ENCODE data around the gene ITGBL1. TPM values are rescaled to one million over a fixed set of nuclear protein-coding genes. Genes with fewer than 3 reads are reported as not detected.

ITGBL1 gene
- total and polyA plus RNA-seq, 2 experiments from 2014 or later, result 332 to 462 TPM

DNA sequence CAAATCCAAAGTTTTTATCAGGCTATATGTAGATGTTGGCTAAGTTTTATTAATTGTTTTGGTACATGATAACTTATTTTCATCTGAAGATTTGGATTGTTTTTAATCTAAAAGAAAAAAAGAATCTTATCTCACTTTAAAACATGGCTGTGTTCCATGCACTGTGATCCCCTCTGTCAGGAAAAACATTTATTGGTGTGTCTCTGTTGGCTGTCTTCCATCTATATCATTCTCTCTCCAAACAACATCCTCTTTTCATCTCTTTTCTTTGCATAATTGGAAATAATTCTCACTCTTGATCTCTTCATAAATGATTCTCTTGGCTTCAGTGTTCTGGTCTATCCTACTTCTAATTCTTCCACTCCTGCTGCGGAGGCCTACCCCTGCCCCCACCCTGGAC is 40.4 kb upstream of the ITGBL1 start:
- DNase-seq, result no peak

DNA sequence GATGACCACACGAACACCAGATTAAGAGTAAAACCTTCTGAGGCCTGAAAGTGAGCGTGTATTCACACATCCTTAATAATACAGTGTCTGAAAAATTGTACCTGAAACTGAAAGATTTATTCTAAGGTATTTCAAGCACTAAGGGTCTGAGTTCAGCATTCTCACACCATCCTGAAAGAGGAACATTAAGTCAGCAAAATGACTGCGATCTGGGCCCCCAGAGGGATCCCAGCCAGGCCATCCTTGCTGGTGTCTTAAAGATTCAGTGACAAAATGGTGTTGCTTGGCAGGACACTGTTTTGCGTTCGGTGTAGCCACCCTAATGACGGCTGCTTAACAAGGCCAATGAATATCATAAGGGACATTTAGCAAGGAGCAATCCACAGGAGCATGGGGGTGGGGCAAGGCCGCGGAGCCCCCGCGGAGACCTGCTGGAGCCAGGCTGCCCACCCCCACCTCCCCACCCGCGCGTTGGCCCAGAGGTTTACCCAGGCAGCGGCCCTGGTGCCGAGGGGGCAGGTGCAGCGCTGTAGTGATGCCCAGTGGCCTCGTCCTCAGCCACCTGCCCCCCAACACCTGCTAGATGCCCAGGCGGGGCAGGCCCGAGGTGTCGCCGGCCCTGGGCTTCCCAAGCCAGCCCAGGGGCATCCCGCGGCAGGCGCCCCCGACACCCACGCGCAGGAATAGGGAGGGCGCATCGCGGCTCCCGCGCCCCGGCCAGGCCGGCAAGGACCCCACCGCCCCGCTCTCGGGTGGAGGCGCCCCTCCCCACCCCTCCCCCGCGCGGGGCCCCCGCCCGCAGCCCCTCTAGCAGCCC is 36.9 kb upstream of the ITGBL1 start:
- in situ Hi-C loops (cut with MboI), result no loop called here
- no peaks in the 10 kb centered on the region for H4K20me1 ChIP-seq (ENCODE audit: insufficient read depth)

More for the DNA sequence above, 40.4 kb upstream of the ITGBL1 start:
- no peaks in the 10 kb centered on the region for H3K9me3 ChIP-seq (ENCODE audit: low read depth)
- H3K9me2 ChIP-seq (ENCODE audit: insufficient read depth), result no peaks in the 10 kb centered on the region
- no peak overlapping the region for H2AFZ ChIP-seq
- TF ChIP-seq EZH2 (IDR thresholded peaks at IDR 0.05; ENCODE audit: insufficient read depth, poor library complexity, severe bottlenecking) (no peak), EZH2phosphoT487 (IDR thresholded peaks at IDR 0.05; ENCODE audit: insufficient read depth, low read depth) (no peak)
- no peak overlapping the region for H3K4me2 ChIP-seq (ENCODE audit: unreplicated experiment)
- H3F3A ChIP-seq (ENCODE audit: insufficient read depth), result peaks cover 7% of the 10 kb centered on the region
- H4K20me1 ChIP-seq (ENCODE audit: insufficient read depth), result no peaks in the 10 kb centered on the region
- no peaks in the 10 kb centered on the region for H3K79me2 ChIP-seq (ENCODE audit: insufficient read depth)
- H3K36me3 ChIP-seq (ENCODE audit: low read depth), result no peaks in the 10 kb centered on the region
- in situ Hi-C loops (cut with MboI), result no loop called here
- H3K27ac ChIP-seq, result no peak overlapping the region
- H3K27me3 ChIP-seq (replicated peaks; ENCODE audit: insufficient read depth), result no peaks in the 10 kb centered on the region
- no peak overlapping the region for H3K4me3 ChIP-seq
- 73 to 81% methylated on average over 1 of the region's 1 CpG for WGBS, 2 experiments (ENCODE audit: low coverage in 1 of 2, low lambda C conversion rate in 2 of 2, missing lambda C conversion rate in 2 of 2)
- peaks cover 8% of the 10 kb centered on the region for H3K4me1 ChIP-seq (ENCODE audit: insufficient read depth)
- no peak overlapping the region for H3K9ac ChIP-seq

DNA sequence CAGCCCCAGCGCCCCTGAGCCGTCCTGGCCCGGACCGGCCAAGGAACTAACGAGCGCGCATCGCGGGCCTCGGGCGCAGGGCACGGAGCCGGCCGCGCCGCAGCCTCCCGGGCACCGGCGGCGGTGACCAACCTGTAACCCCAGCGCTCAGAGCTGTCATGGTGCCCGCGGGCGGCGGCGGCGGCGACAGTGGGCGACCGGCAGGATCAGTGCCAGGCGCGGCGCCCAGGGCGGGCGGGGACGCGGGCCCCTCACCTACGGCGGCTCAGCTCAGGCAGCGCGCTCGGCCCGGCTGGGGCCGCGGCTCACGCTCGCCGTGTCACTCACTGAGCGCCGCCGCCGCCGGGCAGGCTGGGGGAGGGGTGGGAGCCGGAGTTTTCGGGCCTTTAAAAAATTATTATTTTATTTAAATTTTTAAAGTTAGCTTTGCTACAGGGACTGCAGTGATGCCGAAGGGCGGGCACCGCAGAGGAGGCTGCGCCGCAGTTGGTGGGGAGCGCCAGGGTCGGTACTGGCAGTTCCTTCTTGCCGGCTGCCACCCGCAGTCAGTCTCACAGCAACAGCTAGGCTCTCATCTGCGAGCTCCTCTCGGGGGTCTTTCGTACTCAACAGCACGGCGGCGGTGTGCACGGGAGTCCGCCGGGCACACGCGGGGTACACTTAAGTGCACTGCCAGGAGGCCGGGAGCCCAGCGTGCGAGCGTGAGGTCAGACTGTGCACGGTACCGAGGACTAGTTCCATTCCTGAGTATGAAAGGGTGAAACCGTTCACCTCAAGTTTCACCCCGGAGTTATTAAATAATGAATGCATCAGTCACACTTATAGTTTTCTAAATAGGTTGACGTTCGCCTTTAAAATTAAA is 36.1 kb upstream of the ITGBL1 start, which contains the start of gene NALCN:
NALCN (minus strand) TSS at position 328 of the 862 bp plus-strand sequence. CDS start 17,382 bp downstream, outside the sequence.
- H4K20me1 ChIP-seq (ENCODE audit: insufficient read depth), result no peaks in the 10 kb centered on the region
- H3K27me3 ChIP-seq (replicated peaks; ENCODE audit: insufficient read depth), result no peaks in the 10 kb centered on the region
- H3K27ac ChIP-seq, result no peak within 1 kb of the TSS
- DNase-seq, result peak; percentile 69
- in situ Hi-C loops (cut with MboI), result no loop called here
- peaks cover 6% of the 10 kb centered on the region for H3K4me1 ChIP-seq (ENCODE audit: insufficient read depth)
- H3K9me2 ChIP-seq (ENCODE audit: insufficient read depth), result no peaks in the 10 kb centered on the region
- H3K4me3 ChIP-seq, result peak within 1 kb of the TSS; percentile 90
- H2AFZ ChIP-seq, result peak within 1 kb of the TSS; percentile 97
- peak within 1 kb of the TSS; percentile 97 for H3K4me2 ChIP-seq (ENCODE audit: unreplicated experiment)
- H3K9ac ChIP-seq, result peak within 1 kb of the TSS; percentile 68
- WGBS, 2 experiments (ENCODE audit: low coverage in 1 of 2, low lambda C conversion rate in 2 of 2, missing lambda C conversion rate in 2 of 2), result 1% methylated on average over 72 to 76 of the region's 85 CpGs
- no peaks in the 10 kb centered on the region for H3K79me2 ChIP-seq (ENCODE audit: insufficient read depth)
- TF ChIP-seq EZH2phosphoT487 (IDR thresholded peaks at IDR 0.05; ENCODE audit: insufficient read depth, low read depth), result no peak
- no peak for TF ChIP-seq EZH2 (IDR thresholded peaks at IDR 0.05; ENCODE audit: insufficient read depth, poor library complexity, severe bottlenecking)
- H3F3A ChIP-seq (ENCODE audit: insufficient read depth), result no peaks in the 10 kb centered on the region
- no peaks in the 10 kb centered on the region for H3K36me3 ChIP-seq (ENCODE audit: low read depth)
- no peaks in the 10 kb centered on the region for H3K9me3 ChIP-seq (ENCODE audit: low read depth)

More for the DNA sequence above, 36.9 kb upstream of the ITGBL1 start:
- Histone ChIP-seq H3K9me2 (ENCODE audit: insufficient read depth) (no peaks in the 10 kb centered on the region), H2AFZ (peak overlapping the region; percentile 97), H3K4me3 (peak overlapping the region; percentile 90), H3K9me3 (ENCODE audit: low read depth) (no peaks in the 10 kb centered on the region), H3K27ac (no peak overlapping the region), H3K4me2 (ENCODE audit: unreplicated experiment) (peak overlapping the region; percentile 97), H3K27me3 (replicated peaks; ENCODE audit: insufficient read depth) (no peaks in the 10 kb centered on the region), H3F3A (ENCODE audit: insufficient read depth) (no peaks in the 10 kb centered on the region), H3K36me3 (ENCODE audit: low read depth) (no peaks in the 10 kb centered on the region), H3K79me2 (ENCODE audit: insufficient read depth) (no peaks in the 10 kb centered on the region), H3K9ac (peak overlapping the region; percentile 68), H3K4me1 (ENCODE audit: insufficient read depth) (peaks cover 6% of the 10 kb centered on the region)
- TF ChIP-seq EZH2 (IDR thresholded peaks at IDR 0.05; ENCODE audit: insufficient read depth, poor library complexity, severe bottlenecking) (no peak), EZH2phosphoT487 (IDR thresholded peaks at IDR 0.05; ENCODE audit: insufficient read depth, low read depth) (no peak)
- WGBS, 2 experiments (ENCODE audit: low coverage in 1 of 2, low lambda C conversion rate in 2 of 2, missing lambda C conversion rate in 2 of 2), result 22 to 24% methylated on average over 29 to 33 of the region's 43 CpGs
- peak; percentile 10 for DNase-seq

DNA sequence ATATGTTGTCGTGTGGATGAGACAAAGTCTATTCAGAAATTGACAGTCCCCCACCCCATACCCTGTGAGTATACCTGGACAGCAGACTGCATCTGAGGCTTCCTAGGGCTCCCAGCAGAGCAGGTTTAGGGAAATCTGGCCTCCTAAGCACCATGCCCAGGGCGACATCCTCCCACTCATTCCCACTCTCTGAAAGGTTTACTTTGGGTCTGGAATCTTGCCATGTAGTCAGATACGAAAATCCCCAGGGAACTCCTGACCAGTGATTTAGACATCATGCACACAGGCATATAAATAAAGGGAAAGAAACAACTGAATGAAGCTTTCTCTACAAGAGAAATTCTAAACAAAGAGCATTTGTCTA is 35.5 kb upstream of the ITGBL1 start:
- Histone ChIP-seq H3K9ac (peak overlapping the region; percentile 68), H3K27ac (no peak overlapping the region), H3F3A (ENCODE audit: insufficient read depth) (no peaks in the 10 kb centered on the region), H3K9me3 (ENCODE audit: low read depth) (no peaks in the 10 kb centered on the region), H3K4me2 (ENCODE audit: unreplicated experiment) (peak overlapping the region; percentile 97), H3K36me3 (ENCODE audit: low read depth) (no peaks in the 10 kb centered on the region), H3K27me3 (replicated peaks; ENCODE audit: insufficient read depth) (no peaks in the 10 kb centered on the region), H3K4me3 (peak overlapping the region; percentile 90), H4K20me1 (ENCODE audit: insufficient read depth) (no peaks in the 10 kb centered on the region), H3K4me1 (ENCODE audit: insufficient read depth) (peaks cover 6% of the 10 kb centered on the region), H2AFZ (peak overlapping the region; percentile 97), H3K9me2 (ENCODE audit: insufficient read depth) (no peaks in the 10 kb centered on the region), H3K79me2 (ENCODE audit: insufficient read depth) (no peaks in the 10 kb centered on the region)
- WGBS, 2 experiments (ENCODE audit: low coverage in 1 of 2, low lambda C conversion rate in 2 of 2, missing lambda C conversion rate in 2 of 2), result 23 to 40% methylated on average over 3 of the region's 3 CpGs
- TF ChIP-seq EZH2 (IDR thresholded peaks at IDR 0.05; ENCODE audit: insufficient read depth, poor library complexity, severe bottlenecking) (no peak), EZH2phosphoT487 (IDR thresholded peaks at IDR 0.05; ENCODE audit: insufficient read depth, low read depth) (no peak)
- DNase-seq, result peak; percentile 63
- in situ Hi-C loops (cut with MboI), result no loop called here
